Fibroblast of lung (primary cell): ENCODE results near the gene PTTG1IP2. TPM values are rescaled to one million over a fixed set of nuclear protein-coding genes. Genes with fewer than 3 reads are reported as not detected.

Source experiments
- DNase-seq, 2 donors: peaks; one replicate each; pipeline versions ENCODE4 v3.0.0 to v3.0.0-alpha.2; 2010; ENCODE audit warnings: low read depth in 2 of 2
- H2AFZ ChIP-seq: 2 replicates; pipeline ENCODE4 v1.5.1; 2012; ENCODE audit warnings: low read length, control low read depth, inconsistent platforms
- H3K27ac ChIP-seq: 2 replicates; pipeline ENCODE4 v1.5.1; 2011; ENCODE audit warnings: low read length, control low read depth; ENCODE audit not compliant: insufficient read depth
- H3K27me3 ChIP-seq: 2 replicates; pipeline ENCODE4 v1.5.1; 2011; ENCODE audit warnings: mild to moderate bottlenecking, low read length; ENCODE audit not compliant: control insufficient read depth, insufficient read depth
- H3K36me3 ChIP-seq: 2 replicates; pipeline ENCODE4 v1.5.1; 2011; ENCODE audit warnings: low read length; ENCODE audit not compliant: control insufficient read depth, insufficient read depth
- H3K4me1 ChIP-seq: 2 replicates; pipeline ENCODE4 v1.5.1; 2011; ENCODE audit warnings: low read length; ENCODE audit not compliant: control insufficient read depth, insufficient read depth; ENCODE audit errors: extremely low read depth
- H3K4me2 ChIP-seq: 2 replicates; pipeline ENCODE4 v1.5.1; 2011; ENCODE audit warnings: low read length, control low read depth; ENCODE audit not compliant: insufficient read depth; ENCODE audit errors: extremely low read depth
- H3K4me3 ChIP-seq, 4 experiments: fragments of 200-600 bp in 1 of 4; sonication (generic) in 1 of 4; replicated peaks in 1 of 4; 2 replicates each; pipeline ENCODE4 v1.5.1; 2011 to 2016; ENCODE audit warnings: low read length in 4 of 4, low read depth in 3 of 4, mild to moderate bottlenecking in 3 of 4, control low read depth in 2 of 4, inconsistent platforms in 1 of 4, mixed read lengths in 1 of 4; ENCODE audit not compliant: insufficient read depth in 1 of 4; ENCODE audit errors: control extremely low read depth in 1 of 4
- H3K79me2 ChIP-seq: 2 replicates; pipeline ENCODE4 v1.5.1; 2012; ENCODE audit warnings: mild to moderate bottlenecking, low read length, inconsistent platforms; ENCODE audit not compliant: control insufficient read depth, insufficient read depth
- H3K9ac ChIP-seq: 2 replicates; pipeline ENCODE4 v1.5.1; 2011; ENCODE audit warnings: mild to moderate bottlenecking, low read length, control low read depth; ENCODE audit not compliant: insufficient read depth
- H3K9me3 ChIP-seq: 2 replicates; pipeline ENCODE4 v1.5.1; 2012; ENCODE audit warnings: low read depth, low read length; ENCODE audit not compliant: control insufficient read depth, insufficient read depth
- H4K20me1 ChIP-seq: 2 replicates; pipeline ENCODE4 v1.5.1; 2011; ENCODE audit warnings: low read length; ENCODE audit not compliant: control insufficient read depth, insufficient read depth; ENCODE audit errors: extremely low read depth
- EZH2 ChIP-seq: IDR thresholded peaks from 2 replicates; pipeline ENCODE4 v1.5.1; 2012; ENCODE audit warnings: low read length, control low read depth, mild to moderate bottlenecking; ENCODE audit errors: missing control alignments
- polyA plus RNA-seq, 2 donors: library from polyadenylated mRNA; depleted of rRNA in 1 of 2; stranded (reverse) in 1 of 2; unstranded in 1 of 2; fragments of >200 nt; gene quantifications; 2 replicates each; pipeline ENCODE4 v1.2.1, GENCODE V29; 2011 to 2012; ENCODE audit warnings: missing spikeins in 1 of 2
- total RNA-seq: library from RNA; depleted of rRNA; stranded (reverse); fragments of >200 nt; gene quantifications from 2 replicates; pipeline ENCODE4 v1.2.1, GENCODE V29; 2014
- TF ChIP-seq, protein P1 (sequence below), 2 donors: IDR thresholded peaks in 1 of 2; conservative IDR thresholded peaks in 1 of 2; 1 replicate in 1 of 2; 2 replicates in 1 of 2; pipeline ENCODE4 v1.5.1; 2011 to 2012; ENCODE audit warnings: low read length in 2 of 2, control low read depth in 1 of 2, inconsistent platforms in 1 of 2, low read depth in 1 of 2, mild to moderate bottlenecking in 1 of 2

PTTG1IP2 gene
- total and polyA plus RNA-seq, 2 donors (not counting 1 experiment from before 2014, with no cell fraction given), result not detected

DNA sequence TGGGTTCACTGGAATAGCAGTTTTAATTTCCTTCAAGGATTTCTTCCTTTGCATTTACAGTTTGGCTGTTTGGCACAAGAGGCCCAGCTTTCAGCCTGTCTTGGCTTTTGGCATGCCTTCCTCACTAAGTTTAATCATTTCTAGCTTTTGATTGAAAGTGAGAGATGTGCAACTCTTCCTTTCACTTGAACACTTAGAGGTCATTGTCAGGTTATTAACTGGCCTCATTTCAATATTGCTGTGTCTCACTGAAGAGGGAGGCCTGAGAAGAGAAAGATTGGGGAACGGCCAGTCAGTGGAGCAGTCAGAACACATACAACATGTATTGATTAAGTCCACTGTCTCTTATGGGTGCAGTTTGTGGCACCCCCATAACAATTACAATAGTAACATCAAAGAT lies 33.9 kb downstream of the PTTG1IP2 start:
- Histone ChIP-seq H3K36me3 (no peaks in the 10 kb centered on the region), H3K9me3 (no peaks in the 10 kb centered on the region), H3K27me3 (no peaks in the 10 kb centered on the region), H2AFZ (no peak overlapping the region), H3K27ac (no peak overlapping the region), H3K79me2 (no peaks in the 10 kb centered on the region), H3K4me2 (no peak overlapping the region), H4K20me1 (no peaks in the 10 kb centered on the region), H3K4me1 (no peaks in the 10 kb centered on the region), H3K9ac (no peak overlapping the region), H3K4me3 (no peak overlapping the region)
- no peak for TF ChIP-seq EZH2
- TF ChIP-seq, protein P1, sequence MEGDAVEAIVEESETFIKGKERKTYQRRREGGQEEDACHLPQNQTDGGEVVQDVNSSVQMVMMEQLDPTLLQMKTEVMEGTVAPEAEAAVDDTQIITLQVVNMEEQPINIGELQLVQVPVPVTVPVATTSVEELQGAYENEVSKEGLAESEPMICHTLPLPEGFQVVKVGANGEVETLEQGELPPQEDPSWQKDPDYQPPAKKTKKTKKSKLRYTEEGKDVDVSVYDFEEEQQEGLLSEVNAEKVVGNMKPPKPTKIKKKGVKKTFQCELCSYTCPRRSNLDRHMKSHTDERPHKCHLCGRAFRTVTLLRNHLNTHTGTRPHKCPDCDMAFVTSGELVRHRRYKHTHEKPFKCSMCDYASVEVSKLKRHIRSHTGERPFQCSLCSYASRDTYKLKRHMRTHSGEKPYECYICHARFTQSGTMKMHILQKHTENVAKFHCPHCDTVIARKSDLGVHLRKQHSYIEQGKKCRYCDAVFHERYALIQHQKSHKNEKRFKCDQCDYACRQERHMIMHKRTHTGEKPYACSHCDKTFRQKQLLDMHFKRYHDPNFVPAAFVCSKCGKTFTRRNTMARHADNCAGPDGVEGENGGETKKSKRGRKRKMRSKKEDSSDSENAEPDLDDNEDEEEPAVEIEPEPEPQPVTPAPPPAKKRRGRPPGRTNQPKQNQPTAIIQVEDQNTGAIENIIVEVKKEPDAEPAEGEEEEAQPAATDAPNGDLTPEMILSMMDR (conservative IDR thresholded peaks at IDR 0.05 in 1 of 2, IDR thresholded peaks at IDR 0.05 in 1 of 2; ENCODE audit: low read depth in 1 of 2, low read length in 2 of 2), result no peak
- no peak for DNase-seq

DNA sequence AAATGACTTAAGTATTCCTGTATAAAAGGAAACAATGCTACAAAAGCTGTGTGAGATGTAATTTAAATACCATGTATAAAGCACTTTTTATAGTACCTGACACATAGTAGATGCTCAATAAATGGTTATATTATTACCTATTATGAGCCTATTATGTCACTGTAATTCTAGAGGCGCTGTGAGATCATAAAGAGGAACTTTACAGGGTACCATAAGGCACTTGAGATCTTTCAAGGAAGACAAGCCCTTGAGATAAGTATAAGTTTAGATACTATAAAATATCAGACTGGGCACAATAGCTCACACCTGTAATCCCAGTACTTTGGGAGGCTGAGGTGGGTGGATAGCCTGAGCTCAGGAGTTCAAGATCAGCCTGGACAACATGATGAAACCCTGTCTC lies 38.3 kb downstream of the PTTG1IP2 start:
- no peak overlapping the region for H3K4me3 ChIP-seq
- no peaks in the 10 kb centered on the region for H3K4me1 ChIP-seq
- no peak overlapping the region for H2AFZ ChIP-seq
- H4K20me1 ChIP-seq, result no peaks in the 10 kb centered on the region
- no peaks in the 10 kb centered on the region for H3K79me2 ChIP-seq
- H3K36me3 ChIP-seq, result no peaks in the 10 kb centered on the region
- TF ChIP-seq, protein P1 (conservative IDR thresholded peaks at IDR 0.05 in 1 of 2, IDR thresholded peaks at IDR 0.05 in 1 of 2; ENCODE audit: low read depth in 1 of 2, low read length in 2 of 2), result no peak
- TF ChIP-seq EZH2, result no peak
- H3K27ac ChIP-seq, result no peak overlapping the region
- H3K27me3 ChIP-seq, result no peaks in the 10 kb centered on the region
- no peak overlapping the region for H3K4me2 ChIP-seq
- H3K9me3 ChIP-seq, result no peaks in the 10 kb centered on the region
- no peak for DNase-seq
- H3K9ac ChIP-seq, result no peak overlapping the region

DNA sequence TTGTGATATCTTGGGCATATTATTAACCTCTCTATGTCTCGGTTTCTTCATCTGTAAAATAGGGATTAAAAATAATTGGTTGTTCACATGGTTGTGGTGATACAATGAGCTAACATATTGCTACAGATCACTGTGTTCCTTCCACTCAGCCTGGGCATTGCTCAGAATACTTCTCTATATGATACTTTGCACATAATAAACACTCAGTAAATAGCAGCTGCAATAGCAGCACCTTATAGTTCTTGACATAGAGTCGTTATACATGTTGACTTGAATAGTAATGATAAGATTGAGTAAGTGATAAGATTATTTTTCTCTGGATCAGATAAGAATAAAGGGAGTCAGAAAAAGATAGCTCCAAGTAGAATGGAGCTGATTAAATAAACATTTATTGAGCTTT lies 42.3 kb downstream of the PTTG1IP2 start:
- H3K36me3 ChIP-seq, result no peaks in the 10 kb centered on the region
- no peak overlapping the region for H2AFZ ChIP-seq
- TF ChIP-seq EZH2, result no peak
- TF ChIP-seq, protein P1 (conservative IDR thresholded peaks at IDR 0.05 in 1 of 2, IDR thresholded peaks at IDR 0.05 in 1 of 2; ENCODE audit: low read depth in 1 of 2, low read length in 2 of 2), result no peak
- H3K4me2 ChIP-seq, result no peak overlapping the region
- H3K4me1 ChIP-seq, result no peaks in the 10 kb centered on the region
- H3K4me3 ChIP-seq, result no peak overlapping the region
- no peaks in the 10 kb centered on the region for H3K79me2 ChIP-seq
- H3K9ac ChIP-seq, result no peak overlapping the region
- H3K27ac ChIP-seq, result no peak overlapping the region
- no peak for DNase-seq
- H3K9me3 ChIP-seq, result no peaks in the 10 kb centered on the region
- H4K20me1 ChIP-seq, result no peaks in the 10 kb centered on the region
- H3K27me3 ChIP-seq, result no peaks in the 10 kb centered on the region
